NCI-H1436 (cell line): Measurements from ENCODE around the gene ZNF746.
"Not testable (repeated sequence)": the region's sequence is repeated elsewhere in the genome, so short reads cannot be mapped to it uniquely, and the experiment has no call there.

Source experiments
- DNase-seq: peaks from one replicate; lab custom pipeline; 2025; lab: John Stamatoyannopoulos, UW

The ZNF746 gene

GRCh38 chr7:149459540-149460452 lies 37.8 kb downstream of the ZNF746 start:
- no peak for DNase-seq

- DNase-seq, result no peak
Measured at GRCh38 chr7:149459201-149459539, 38.4 kb downstream of the ZNF746 start.

- no peak for DNase-seq
Measured at GRCh38 chr7:149458235-149458634, 39.4 kb downstream of the ZNF746 start.

- no peak for DNase-seq
Measured at GRCh38 chr7:149457766-149458165, 39.8 kb downstream of the ZNF746 start.

GRCh38 chr7:149456506-149457421 lies 40.8 kb downstream of the ZNF746 start:
- DNase-seq, result no peak

- DNase-seq, result no peak
Measured at GRCh38 chr7:149455175-149455950, 42.2 kb downstream of the ZNF746 start.

- DNase-seq, result no peak
Measured at GRCh38 chr7:149454750-149455149, 42.9 kb downstream of the ZNF746 start.

GRCh38 chr7:149454006-149454405 lies 43.6 kb downstream of the ZNF746 start:
- no peak for DNase-seq

- DNase-seq, result no peak
Measured at GRCh38 chr7:149450821-149451220, 46.8 kb downstream of the ZNF746 start.

- no peak for DNase-seq
Measured at GRCh38 chr7:149449897-149450296, 47.7 kb downstream of the ZNF746 start.

- no peak for DNase-seq
Measured at GRCh38 chr7:149448961-149449360, 48.6 kb downstream of the ZNF746 start.

GRCh38 chr7:149446026-149446425 lies 51.6 kb downstream of the ZNF746 start:
- not testable (repeated sequence) for DNase-seq

GRCh38 chr7:149444287-149444686 lies 53.3 kb downstream of the ZNF746 start:
- no peak for DNase-seq

- DNase-seq, result no peak
Measured at GRCh38 chr7:149443523-149443922, 54.1 kb downstream of the ZNF746 start.

- DNase-seq, result no peak
Measured at GRCh38 chr7:149442924-149443323, 54.7 kb downstream of the ZNF746 start.

- DNase-seq, result no peak
Measured at GRCh38 chr7:149440222-149440621, 57.4 kb downstream of the ZNF746 start.

GRCh38 chr7:149436358-149436757 lies 61.3 kb downstream of the ZNF746 start:
- DNase-seq, result no peak

- DNase-seq, result no peak
Measured at GRCh38 chr7:149433124-149433523, 64.5 kb downstream of the ZNF746 start.

GRCh38 chr7:149432121-149432691 lies 65.4 kb downstream of the ZNF746 start:
- DNase-seq, result no peak

- DNase-seq, result no peak
Measured at GRCh38 chr7:149431486-149432120, 66.0 kb downstream of the ZNF746 start.

- no peak for DNase-seq
Measured at GRCh38 chr7:149430192-149430591, 67.4 kb downstream of the ZNF746 start.
